GM19467 (cell line): ENCODE data around the gene RARA.

Source experiments
- ATAC-seq: cut with Tn5 transposase; IDR thresholded peaks from one replicate; pipeline ENCODE4 v1.9.1; 2021; ENCODE audit warnings: mild to moderate bottlenecking, moderate library complexity; ENCODE audit not compliant: unreplicated experiment

RARA gene

GRCh38 chr17:40315678-40316570 lies 6.9 kb downstream of the RARA start:
- no peak for ATAC-seq

GRCh38 chr17:40316571-40317344 lies 7.8 kb downstream of the RARA start:
- no peak for ATAC-seq

GRCh38 chr17:40317345-40317873 lies 8.4 kb downstream of the RARA start:
- ATAC-seq: no peak

GRCh38 chr17:40317880-40318829 lies 9.2 kb downstream of the RARA start:
- peak; percentile 59 for ATAC-seq

- no peak for ATAC-seq
These were observed 9.9 kb downstream of the RARA start for GRCh38 chr17:40318830-40319391.

- no peak for ATAC-seq
These were observed 10.9 kb downstream of the RARA start for GRCh38 chr17:40319651-40320540.

GRCh38 chr17:40320756-40321523 lies 12.0 kb downstream of the RARA start:
- no peak for ATAC-seq

- ATAC-seq: no peak
These were observed 12.5 kb downstream of the RARA start for GRCh38 chr17:40321524-40321929.

- no peak for ATAC-seq
These were observed 13.0 kb downstream of the RARA start for GRCh38 chr17:40321961-40322357.

GRCh38 chr17:40322358-40323315 lies 13.7 kb downstream of the RARA start:
- peak; percentile 30 for ATAC-seq

GRCh38 chr17:40323391-40324381 lies 14.7 kb downstream of the RARA start:
- no peak for ATAC-seq

GRCh38 chr17:40325156-40326013 lies 16.4 kb downstream of the RARA start:
- no peak for ATAC-seq

- ATAC-seq: no peak
These were observed 17.2 kb downstream of the RARA start for GRCh38 chr17:40326014-40326831.

- ATAC-seq: no peak
These were observed 17.8 kb downstream of the RARA start for GRCh38 chr17:40326832-40327199.
